GM23338 (cell line): Measurements from ENCODE around the gene OR51B2.

ENCODE experiments used
- EZH2 ChIP-seq: fragments of 200-600 bp; sonication (generic); IDR thresholded peaks from one replicate; pipeline ENCODE4 v1.8.0; 2017; ENCODE audit warnings: antibody characterized with exemption, mild to moderate bottlenecking, low read depth; ENCODE audit not compliant: unreplicated experiment
- EZH2phosphoT487 ChIP-seq: fragments of 200-600 bp; sonication (generic); IDR thresholded peaks from one replicate; pipeline ENCODE4 v1.8.1; 2018; ENCODE audit warnings: antibody characterized with exemption; ENCODE audit not compliant: unreplicated experiment
- JUNB ChIP-seq: IDR thresholded peaks from one replicate; pipeline ENCODE4 v1.6.1; 2016; ENCODE audit warnings: antibody characterized with exemption; ENCODE audit not compliant: unreplicated experiment
- POLR2AphosphoS5 ChIP-seq: IDR thresholded peaks from 2 replicates; pipeline ENCODE4 v1.6.1; 2016; ENCODE audit warnings: antibody characterized with exemption, low read depth
- ZNF331 ChIP-seq: fragments of 250-450 bp; sonication (Bioruptor Pico); IDR thresholded peaks from 2 replicates; pipeline ENCODE4 v1.5.0; 2020; ENCODE audit warnings: low read depth, mild to moderate bottlenecking, moderate library complexity
- TF ChIP-seq, protein P1 (sequence below), 2 experiments: fragments of 200-600 bp in 1 of 2; sonication (generic) in 1 of 2; conservative IDR thresholded peaks; 2 replicates each; pipeline versions ENCODE4 v1.5.1 to v1.6.1; 2016 to 2017; ENCODE audit warnings: antibody characterized with exemption in 2 of 2, low read depth in 2 of 2, mild to moderate bottlenecking in 2 of 2, moderate library complexity in 1 of 2
- TF ChIP-seq, protein P2 (sequence below): IDR thresholded peaks from one replicate; pipeline ENCODE4 v1.6.1; 2018; ENCODE audit warnings: antibody characterized with exemption; ENCODE audit not compliant: unreplicated experiment

DNA sequence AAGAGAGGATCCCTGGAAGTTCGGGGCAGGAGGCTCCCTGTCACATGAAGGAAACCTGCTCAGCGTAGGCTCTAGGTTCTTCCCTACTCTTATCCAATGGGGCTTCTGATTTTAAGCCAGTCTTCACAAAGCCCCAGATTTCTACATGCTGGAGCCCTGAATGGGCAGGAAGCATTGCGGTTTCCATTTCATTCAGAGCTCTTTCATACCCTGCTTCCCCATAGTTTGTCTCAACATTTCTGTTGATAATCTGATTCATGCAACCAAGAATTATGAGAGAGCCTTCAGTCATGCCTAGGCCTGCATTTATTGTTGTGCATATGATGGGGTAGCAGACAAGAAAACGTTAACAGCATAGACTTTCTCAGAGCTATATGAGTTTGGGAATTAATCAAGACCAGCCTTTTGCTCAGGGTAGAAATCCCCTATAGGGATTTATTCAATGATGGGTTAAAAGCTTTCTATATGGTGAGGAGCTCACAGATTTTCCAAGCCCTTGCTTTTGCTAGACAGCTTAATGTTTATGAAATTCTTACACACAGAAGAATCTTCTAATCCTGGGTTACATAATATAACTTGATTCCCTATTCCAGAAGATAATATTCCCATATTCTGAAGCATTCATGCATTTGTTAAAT is 38.3 kb downstream of the OR51B2 start:
- TF ChIP-seq, protein P1, sequence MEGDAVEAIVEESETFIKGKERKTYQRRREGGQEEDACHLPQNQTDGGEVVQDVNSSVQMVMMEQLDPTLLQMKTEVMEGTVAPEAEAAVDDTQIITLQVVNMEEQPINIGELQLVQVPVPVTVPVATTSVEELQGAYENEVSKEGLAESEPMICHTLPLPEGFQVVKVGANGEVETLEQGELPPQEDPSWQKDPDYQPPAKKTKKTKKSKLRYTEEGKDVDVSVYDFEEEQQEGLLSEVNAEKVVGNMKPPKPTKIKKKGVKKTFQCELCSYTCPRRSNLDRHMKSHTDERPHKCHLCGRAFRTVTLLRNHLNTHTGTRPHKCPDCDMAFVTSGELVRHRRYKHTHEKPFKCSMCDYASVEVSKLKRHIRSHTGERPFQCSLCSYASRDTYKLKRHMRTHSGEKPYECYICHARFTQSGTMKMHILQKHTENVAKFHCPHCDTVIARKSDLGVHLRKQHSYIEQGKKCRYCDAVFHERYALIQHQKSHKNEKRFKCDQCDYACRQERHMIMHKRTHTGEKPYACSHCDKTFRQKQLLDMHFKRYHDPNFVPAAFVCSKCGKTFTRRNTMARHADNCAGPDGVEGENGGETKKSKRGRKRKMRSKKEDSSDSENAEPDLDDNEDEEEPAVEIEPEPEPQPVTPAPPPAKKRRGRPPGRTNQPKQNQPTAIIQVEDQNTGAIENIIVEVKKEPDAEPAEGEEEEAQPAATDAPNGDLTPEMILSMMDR (conservative IDR thresholded peaks at IDR 0.05; ENCODE audit: low read depth in 2 of 2), result no peak
- TF ChIP-seq EZH2phosphoT487 (no peak), EZH2 (no peak), JUNB (no peak), ZNF331 (CRISPR knock-in tag) (no peak), POLR2AphosphoS5 (no peak)
- TF ChIP-seq, protein P2, sequence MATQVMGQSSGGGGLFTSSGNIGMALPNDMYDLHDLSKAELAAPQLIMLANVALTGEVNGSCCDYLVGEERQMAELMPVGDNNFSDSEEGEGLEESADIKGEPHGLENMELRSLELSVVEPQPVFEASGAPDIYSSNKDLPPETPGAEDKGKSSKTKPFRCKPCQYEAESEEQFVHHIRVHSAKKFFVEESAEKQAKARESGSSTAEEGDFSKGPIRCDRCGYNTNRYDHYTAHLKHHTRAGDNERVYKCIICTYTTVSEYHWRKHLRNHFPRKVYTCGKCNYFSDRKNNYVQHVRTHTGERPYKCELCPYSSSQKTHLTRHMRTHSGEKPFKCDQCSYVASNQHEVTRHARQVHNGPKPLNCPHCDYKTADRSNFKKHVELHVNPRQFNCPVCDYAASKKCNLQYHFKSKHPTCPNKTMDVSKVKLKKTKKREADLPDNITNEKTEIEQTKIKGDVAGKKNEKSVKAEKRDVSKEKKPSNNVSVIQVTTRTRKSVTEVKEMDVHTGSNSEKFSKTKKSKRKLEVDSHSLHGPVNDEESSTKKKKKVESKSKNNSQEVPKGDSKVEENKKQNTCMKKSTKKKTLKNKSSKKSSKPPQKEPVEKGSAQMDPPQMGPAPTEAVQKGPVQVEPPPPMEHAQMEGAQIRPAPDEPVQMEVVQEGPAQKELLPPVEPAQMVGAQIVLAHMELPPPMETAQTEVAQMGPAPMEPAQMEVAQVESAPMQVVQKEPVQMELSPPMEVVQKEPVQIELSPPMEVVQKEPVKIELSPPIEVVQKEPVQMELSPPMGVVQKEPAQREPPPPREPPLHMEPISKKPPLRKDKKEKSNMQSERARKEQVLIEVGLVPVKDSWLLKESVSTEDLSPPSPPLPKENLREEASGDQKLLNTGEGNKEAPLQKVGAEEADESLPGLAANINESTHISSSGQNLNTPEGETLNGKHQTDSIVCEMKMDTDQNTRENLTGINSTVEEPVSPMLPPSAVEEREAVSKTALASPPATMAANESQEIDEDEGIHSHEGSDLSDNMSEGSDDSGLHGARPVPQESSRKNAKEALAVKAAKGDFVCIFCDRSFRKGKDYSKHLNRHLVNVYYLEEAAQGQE, result no peak
